ENCODE measurements around the gene TMEM42.

Gene TMEM42

DNA sequence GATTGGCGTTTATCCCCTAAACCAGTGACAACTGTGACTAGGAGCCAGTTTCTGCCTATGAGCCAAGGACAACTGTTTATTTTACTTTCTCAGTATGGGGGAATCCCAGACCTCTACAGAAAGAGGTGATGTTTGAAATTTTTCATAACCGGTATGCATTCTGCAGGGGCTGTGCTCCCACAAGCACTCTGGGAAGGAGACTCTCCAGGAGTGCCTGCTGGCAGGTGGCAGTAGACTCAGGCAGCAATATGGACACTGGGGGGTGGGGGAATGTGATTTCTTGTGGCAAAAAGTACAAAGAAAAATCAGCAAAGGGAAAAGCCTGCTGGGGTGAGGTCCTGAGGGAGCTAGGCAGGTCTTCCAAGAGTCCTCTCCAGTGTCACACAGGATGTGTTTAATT is 18.6 kb downstream of the TMEM42 start:
- Histone ChIP-seq H3K27me3 (replicated peaks; ENCODE audit: control insufficient read depth, insufficient read depth, low read length) (no peaks in the 10 kb centered on the region; the same call in 1 of the 2 replicates), H3K36me3 (ENCODE audit: control insufficient read depth, insufficient read depth, low read length) (no peaks in the 10 kb centered on the region), H3K4me3 (replicated peaks; ENCODE audit: low read depth, low read length) (no peak overlapping the region)
- TF ChIP-seq, protein P1, sequence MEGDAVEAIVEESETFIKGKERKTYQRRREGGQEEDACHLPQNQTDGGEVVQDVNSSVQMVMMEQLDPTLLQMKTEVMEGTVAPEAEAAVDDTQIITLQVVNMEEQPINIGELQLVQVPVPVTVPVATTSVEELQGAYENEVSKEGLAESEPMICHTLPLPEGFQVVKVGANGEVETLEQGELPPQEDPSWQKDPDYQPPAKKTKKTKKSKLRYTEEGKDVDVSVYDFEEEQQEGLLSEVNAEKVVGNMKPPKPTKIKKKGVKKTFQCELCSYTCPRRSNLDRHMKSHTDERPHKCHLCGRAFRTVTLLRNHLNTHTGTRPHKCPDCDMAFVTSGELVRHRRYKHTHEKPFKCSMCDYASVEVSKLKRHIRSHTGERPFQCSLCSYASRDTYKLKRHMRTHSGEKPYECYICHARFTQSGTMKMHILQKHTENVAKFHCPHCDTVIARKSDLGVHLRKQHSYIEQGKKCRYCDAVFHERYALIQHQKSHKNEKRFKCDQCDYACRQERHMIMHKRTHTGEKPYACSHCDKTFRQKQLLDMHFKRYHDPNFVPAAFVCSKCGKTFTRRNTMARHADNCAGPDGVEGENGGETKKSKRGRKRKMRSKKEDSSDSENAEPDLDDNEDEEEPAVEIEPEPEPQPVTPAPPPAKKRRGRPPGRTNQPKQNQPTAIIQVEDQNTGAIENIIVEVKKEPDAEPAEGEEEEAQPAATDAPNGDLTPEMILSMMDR (IDR thresholded peaks at IDR 0.05; ENCODE audit: insufficient read depth, low read length, poor library complexity, severe bottlenecking) = no peak
- DNase-seq (ENCODE audit: extremely low read depth, insufficient read length) = no peak

DNA sequence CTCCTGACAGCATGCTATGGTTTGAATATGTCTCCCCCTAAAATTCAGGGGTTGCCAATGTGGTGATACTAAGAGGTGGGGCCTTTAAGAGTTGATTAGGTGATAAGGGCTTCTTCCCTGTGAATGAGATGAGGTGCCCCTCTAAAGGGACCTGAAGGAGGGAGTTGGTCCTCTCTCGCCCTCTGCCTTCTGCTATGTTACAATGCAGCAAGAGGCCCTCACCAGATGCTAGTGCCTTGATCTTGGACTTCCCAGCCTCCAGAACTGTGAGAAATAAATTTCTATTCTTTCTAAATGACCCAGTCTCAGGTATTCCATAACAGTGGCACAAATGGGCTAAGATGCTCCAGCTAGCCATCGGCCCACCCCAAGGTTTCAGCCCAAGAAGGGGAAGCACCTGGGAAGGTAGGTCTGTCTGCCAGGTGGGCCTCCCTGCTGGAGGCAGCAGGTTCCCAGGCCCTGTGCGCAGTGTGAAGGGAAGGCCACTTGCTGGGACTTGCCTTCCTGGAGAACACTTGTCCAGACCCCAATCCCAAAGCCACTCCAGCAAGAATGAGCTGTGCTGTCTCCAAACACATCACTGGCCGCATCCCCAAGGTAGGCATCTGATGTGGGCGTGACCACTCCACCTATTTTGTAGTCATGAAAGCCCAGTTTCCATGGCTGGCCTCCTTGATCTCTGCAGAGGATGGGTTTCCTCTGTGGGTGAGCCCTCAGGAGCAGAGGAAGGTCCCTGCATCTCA is 21.7 kb downstream of the TMEM42 start:
- no peak for DNase-seq (ENCODE audit: extremely low read depth, insufficient read length)
- TF ChIP-seq, protein P1 (IDR thresholded peaks at IDR 0.05; ENCODE audit: insufficient read depth, low read length, poor library complexity, severe bottlenecking) = no peak
- Histone ChIP-seq H3K4me3 (replicated peaks; ENCODE audit: low read depth, low read length) (no peak overlapping the region), H3K27me3 (replicated peaks; ENCODE audit: control insufficient read depth, insufficient read depth, low read length) (peaks cover 1% of the 10 kb centered on the region; the same call in 1 of the 2 replicates), H3K36me3 (ENCODE audit: control insufficient read depth, insufficient read depth, low read length) (no peaks in the 10 kb centered on the region)

DNA sequence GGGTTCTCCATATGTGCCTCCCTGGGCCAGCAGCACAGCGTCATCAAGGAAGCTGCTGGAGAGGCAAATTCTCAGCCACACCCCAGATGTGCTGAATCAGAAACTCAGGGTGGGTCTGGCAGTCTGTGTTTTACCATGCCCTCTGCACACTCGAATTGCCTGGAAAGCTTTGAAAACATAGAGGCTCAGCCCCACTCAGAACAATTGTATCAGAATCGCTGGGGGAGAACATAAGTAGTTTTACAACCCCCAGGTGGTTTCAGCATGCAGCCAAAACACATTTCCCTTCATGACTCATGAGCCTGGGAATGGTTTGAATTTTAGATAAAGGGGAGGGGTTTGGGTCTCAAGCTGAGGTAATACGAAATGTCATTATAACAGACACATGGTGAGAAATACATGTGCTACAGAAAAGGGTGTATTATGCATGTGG is 22.3 kb downstream of the TMEM42 start:
- H3K27me3 ChIP-seq (replicated peaks; ENCODE audit: control insufficient read depth, insufficient read depth, low read length) = peaks cover 1% of the 10 kb centered on the region; the same call in 1 of the 2 replicates
- no peak for DNase-seq (ENCODE audit: extremely low read depth, insufficient read length)
- H3K36me3 ChIP-seq (ENCODE audit: control insufficient read depth, insufficient read depth, low read length) = no peaks in the 10 kb centered on the region
- no peak overlapping the region for H3K4me3 ChIP-seq (replicated peaks; ENCODE audit: low read depth, low read length)
- TF ChIP-seq, protein P1 (IDR thresholded peaks at IDR 0.05; ENCODE audit: insufficient read depth, low read length, poor library complexity, severe bottlenecking) = no peak

DNA sequence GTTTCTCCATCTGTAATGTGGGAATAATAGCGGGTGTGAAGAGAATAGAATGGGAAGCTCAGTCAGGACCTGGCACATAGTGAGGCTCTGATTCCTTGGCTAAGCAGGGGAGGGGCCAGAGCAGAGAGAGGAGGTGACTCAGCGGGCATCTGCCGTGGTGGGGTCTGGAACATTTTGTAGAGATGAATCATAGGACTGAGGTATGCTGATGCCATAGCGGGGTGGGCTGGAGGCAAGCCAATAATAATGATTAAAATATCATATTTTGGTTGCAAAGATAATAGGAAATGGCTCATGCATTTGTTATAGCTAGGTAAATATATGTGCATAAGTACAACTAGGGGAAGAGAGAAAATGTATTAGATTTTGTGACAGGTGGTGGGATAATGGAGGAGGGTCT is 23.9 kb downstream of the TMEM42 start:
- no peak for DNase-seq (ENCODE audit: extremely low read depth, insufficient read length)
- TF ChIP-seq, protein P1 (IDR thresholded peaks at IDR 0.05; ENCODE audit: insufficient read depth, low read length, poor library complexity, severe bottlenecking) = no peak
- Histone ChIP-seq H3K27me3 (replicated peaks; ENCODE audit: control insufficient read depth, insufficient read depth, low read length) (peaks cover 1% of the 10 kb centered on the region; the same call in 1 of the 2 replicates), H3K4me3 (replicated peaks; ENCODE audit: low read depth, low read length) (no peak overlapping the region), H3K36me3 (ENCODE audit: control insufficient read depth, insufficient read depth, low read length) (no peaks in the 10 kb centered on the region)

DNA sequence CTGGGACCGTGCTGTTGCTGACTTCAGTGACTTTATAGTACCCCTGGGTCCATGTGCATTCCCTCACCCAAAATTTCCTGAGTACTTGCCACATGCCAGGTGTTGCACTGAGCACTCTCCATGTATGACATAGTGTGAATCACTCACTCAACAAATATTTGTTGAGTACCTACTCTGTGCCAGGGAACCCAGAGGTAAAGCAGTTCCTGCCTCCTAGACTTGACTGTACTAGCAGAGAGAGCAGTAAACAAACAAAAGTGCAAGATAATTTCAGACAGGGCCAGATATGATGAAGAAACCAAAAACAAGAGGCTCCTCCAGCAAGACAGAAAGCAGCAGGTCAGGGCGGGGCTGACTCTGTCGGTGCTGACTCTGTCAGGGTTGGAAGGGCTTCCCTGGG is 24.8 kb downstream of the TMEM42 start:
- Histone ChIP-seq H3K4me3 (replicated peaks; ENCODE audit: low read depth, low read length) (no peak overlapping the region), H3K36me3 (ENCODE audit: control insufficient read depth, insufficient read depth, low read length) (no peaks in the 10 kb centered on the region), H3K27me3 (replicated peaks; ENCODE audit: control insufficient read depth, insufficient read depth, low read length) (peaks cover 1% of the 10 kb centered on the region; the same call in 1 of the 2 replicates)
- no peak for DNase-seq (ENCODE audit: extremely low read depth, insufficient read length)
- TF ChIP-seq, protein P1 (IDR thresholded peaks at IDR 0.05; ENCODE audit: insufficient read depth, low read length, poor library complexity, severe bottlenecking) = no peak

Measured in GM06990 (cell line).